HPDE6-E6E7 (cell line): ENCODE data around the gene CSMD2.

Source experiments
- DNase-seq: peaks from one replicate; pipeline ENCODE4 v3.0.0; 2011; ENCODE audit warnings: missing footprints; ENCODE audit errors: extremely low spot score

CSMD2 gene

DNA sequence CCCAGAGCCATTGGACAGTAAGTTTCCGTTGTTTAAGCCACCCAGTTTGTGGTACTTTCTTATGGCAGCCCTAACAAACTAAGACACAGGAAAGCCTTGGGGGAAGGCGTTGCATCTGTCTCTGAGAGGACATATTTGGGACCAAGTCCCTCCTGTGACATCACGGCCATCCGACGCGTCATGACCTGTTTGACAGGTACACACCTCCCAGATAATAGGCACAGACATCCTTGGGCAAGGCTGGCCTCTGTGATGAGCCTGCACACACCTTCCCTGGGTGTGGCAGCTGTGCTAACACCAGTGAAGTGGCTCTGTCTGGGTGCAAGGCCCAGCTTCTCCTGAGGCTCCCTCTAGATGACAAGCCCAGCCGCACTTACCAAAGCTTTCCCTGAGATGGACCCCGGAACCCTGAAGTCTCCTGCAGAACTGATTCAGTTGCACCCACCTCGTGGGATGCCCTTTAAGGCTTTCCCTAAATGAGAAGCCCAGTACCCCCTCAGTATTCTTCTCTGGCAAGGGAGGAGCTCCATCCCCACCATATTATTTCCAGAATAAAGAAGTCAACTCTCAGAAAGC lies 556.1 kb downstream of the CSMD2 start:
- DNase-seq = no peak

DNA sequence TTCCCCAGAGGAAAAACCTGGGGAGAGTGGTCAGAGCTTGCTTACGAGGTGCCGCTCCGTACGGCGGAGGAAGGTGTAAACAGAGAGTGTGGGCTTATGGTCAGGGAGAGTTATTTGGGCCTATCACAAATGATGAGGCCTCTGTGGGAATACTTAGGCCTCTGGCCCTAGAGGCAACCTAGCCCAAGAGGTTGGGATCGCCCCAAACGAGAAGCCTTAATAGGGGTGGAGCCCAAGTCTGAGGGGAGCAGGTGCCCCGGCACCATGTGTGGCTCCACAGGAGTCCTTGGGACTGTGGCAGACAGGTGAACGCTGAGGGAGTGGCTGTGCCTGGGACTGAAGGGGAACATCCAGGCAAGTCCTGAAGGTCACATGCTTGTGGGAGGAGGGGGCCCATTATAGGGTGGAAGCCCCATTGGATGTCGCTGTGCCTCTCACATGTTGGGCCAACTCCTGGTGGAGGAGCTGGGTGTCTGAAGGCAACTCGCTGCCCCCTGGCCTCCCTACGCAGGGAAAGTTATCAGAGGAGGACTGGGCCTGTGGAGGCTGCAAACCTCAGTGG lies 557.5 kb downstream of the CSMD2 start:
- DNase-seq = no peak

DNA sequence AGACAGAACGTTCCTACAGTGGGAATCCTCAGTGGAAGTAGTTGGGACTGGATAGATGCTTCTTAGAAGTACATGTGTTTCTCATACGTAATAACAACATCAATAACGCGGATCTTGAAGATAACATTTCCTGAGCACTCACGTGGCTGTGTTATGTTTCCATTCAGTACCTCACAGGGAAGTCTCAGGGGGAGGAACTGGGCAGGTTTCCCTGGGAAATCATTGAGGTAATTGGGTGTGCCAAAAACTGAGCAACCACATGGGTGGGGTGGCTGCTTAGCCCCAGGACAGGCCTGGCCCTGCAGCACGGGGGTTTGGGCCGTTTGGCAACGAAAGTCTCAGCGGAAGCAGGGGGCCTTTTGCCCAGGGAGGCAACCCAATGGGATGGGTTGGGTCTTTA lies 558.8 kb downstream of the CSMD2 start:
- DNase-seq = no peak

DNA sequence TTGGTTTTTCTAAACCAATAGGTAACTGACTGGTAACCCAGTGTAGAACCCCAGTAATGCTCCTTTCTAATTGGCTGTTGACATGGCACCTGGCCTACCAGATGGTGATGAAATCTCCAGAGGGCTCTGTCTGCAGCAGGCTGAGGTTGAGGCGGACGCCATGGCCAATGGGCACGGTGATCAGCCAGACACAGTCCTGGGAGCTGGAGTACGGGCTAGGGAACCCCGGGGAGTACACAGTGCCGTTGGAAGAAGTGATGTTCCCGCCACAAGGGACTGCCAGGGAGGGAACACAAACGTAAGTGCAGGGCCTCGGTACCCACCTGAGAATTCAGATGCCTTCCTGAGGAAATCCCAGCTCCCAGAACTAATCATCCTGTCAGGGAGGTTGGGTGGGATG lies 562.8 kb downstream of the CSMD2 start:
- no peak for DNase-seq

DNA sequence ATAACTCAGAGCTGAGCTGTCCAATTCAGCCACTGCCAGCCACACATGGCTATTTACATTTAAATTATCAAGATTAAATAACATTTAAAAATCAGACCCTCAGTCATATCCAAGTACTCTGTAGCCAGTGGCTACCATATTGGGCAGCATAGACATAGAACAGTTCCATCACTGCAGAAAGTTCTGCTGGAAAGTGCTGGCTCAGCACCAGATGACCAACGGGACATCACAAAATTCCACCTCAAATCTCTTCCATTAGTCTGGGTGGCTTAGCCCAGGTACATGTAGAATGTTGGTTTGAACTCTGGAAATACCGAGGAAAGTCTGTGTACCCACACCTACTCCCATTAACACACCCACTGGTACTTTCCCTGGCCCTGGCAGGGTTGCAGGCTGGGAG lies 563.3 kb downstream of the CSMD2 start:
- DNase-seq = no peak

DNA sequence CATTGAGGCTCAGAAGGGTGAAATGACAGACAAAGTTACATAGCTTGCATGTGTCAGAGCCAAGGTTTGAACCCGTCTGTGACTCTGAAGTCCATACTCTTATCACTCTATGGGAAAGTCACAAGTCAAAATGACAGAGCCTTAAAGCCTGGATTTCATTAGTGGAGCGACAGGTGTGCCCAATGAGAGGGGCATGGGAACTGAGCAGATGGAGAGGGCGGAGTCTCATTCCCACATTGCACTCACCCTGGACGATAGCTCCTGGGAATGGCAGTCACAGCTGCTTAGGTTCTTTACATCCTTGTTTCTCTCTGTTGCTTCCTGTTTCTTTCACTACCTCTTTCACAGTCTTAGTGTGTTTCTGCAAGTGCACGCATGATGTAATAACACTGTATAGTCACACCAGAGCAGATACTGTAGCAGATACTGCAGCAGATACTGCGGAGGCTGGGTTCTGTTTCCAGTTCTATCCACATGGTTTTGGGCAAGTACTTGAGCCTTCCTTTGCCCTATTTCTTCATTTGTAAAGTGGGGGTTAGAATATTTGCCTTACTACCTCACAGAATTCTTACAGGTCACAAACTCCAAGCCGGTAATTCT lies 565.4 kb downstream of the CSMD2 start:
- no peak for DNase-seq

DNA sequence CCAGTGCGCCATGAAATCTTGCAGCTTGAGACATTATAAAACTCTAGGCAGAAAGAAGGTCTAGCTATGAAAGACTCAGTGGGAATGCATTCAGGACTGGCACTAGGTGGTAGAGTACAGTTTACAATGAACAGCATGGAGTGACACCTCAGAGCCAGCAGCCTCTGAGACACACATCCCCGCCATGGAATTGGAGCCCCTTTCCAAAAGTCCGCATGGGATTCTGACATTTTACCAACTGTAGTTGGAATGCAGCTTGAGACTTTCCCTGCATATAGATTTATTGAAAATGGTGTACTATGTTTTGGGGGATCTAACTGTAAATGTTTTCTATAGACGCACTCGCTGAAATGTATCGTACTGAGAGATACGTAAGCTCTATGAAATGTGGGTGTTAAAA lies 576.3 kb downstream of the CSMD2 start:
- no peak for DNase-seq

DNA sequence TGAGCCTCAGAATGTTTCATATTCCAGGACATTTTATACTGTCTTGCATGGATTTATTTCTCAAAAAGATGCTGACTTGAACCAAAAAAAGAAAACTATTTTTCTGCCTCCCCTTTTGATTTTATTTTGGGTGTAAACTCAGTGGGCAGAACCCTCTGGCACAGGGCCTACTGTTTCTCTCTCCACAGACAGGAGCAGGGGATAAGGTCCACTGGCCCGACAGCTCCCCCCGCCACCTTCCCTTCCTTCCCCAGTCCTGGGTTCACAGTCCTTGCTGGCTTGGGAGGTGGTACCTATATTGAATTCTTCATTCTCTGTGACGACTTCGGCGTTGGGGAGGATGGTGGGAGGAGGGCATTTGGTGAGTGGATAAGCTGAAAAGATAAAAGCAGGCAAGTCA lies 578.2 kb downstream of the CSMD2 start:
- no peak for DNase-seq

DNA sequence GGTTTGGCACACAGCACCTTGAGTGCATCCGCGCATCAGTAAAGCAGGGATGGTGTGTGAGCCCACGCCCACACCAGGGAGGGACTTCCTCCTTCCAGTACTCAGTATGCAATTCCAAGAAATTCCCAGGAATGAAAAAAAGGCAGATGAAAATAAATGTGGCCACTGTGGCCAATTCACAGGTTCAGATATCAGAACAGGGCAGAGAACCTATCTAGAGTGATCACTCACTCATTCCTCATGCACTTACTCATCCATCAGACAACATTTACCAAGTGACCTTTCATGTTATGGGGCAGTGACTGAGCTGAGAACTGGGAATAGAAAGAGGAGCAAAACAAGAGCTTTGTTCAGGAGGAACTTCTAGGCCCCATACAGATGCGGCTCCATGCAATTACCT lies 578.9 kb downstream of the CSMD2 start:
- DNase-seq = no peak

DNA sequence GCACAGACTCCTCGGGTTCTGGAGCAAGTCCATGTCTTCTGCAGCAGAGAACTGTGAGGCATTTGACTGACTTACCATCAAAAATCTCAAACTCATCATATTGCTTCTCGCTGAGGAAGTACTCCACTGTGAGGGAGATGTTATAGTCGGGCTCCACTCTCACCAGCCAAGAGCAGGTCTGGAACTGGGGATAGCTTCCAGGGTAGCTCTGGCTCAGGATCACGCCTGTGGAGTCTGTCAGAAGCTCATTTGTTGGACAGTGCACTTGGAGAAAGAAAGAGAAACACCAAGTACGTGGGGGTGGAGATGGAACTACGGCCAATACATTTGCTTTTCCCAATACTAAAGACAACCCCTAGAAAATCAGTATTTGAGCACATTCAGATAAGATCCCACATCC lies 581.5 kb downstream of the CSMD2 start:
- DNase-seq = no peak

DNA sequence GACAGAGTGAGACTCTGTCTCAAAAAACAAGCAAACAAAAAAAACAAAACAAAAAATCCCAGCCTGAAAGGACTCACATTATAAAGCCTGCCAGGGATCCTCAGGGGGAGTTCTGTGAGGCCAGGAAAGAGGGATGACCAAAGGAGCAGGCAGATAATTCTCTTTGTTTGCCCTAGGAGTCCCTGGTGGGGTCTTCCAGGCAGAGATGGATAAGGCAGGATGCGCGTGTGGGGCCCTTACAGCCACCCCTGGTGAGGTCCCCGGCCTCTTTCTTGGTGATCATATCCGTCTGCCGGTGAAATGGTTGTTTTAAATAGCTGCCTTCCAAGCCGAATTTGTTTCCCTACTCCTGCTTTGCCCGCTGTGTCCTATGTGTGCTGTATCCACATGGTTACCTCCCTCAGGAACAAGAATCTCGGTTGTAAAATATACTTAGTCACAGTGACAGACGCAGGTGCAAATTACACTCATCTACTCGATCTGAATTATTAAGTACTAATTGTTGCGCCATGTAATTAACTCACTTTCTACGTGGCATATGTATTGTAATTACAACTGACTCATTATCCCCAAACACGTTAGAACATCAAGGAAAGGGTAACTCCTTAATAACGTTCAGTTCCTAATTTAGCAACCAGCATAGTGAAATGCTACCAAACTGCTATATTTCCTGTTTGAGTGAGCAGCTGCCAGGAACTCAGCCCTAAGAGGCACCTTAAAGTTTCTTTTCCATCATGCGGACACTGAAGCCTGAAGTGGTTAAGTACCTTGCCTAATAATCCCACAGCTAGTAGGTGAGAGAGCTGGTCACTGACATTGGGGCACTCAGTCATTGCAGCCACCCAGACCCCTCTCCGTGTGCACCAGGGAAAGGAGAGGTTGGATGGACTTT lies 586.2 kb downstream of the CSMD2 start:
- no peak for DNase-seq

DNA sequence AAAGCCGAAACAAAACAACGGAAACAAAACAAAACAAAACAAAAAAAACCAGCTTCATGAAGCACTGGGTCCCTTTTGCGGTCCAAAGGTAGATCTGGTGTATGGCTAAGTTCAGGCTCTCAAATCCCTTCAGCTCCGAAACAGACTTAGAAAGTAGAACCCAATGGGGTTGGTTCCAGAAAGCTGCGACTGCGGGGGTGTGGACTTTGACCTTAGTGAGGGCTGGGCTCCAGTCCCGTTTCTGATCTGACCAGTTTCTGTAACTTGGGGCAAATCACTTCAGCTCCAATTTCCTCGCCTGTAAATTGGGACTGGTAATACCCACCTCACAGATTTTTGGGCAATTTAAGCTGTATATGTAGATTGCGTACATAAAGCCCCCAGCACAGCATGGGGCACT lies 587.4 kb downstream of the CSMD2 start:
- no peak for DNase-seq

DNA sequence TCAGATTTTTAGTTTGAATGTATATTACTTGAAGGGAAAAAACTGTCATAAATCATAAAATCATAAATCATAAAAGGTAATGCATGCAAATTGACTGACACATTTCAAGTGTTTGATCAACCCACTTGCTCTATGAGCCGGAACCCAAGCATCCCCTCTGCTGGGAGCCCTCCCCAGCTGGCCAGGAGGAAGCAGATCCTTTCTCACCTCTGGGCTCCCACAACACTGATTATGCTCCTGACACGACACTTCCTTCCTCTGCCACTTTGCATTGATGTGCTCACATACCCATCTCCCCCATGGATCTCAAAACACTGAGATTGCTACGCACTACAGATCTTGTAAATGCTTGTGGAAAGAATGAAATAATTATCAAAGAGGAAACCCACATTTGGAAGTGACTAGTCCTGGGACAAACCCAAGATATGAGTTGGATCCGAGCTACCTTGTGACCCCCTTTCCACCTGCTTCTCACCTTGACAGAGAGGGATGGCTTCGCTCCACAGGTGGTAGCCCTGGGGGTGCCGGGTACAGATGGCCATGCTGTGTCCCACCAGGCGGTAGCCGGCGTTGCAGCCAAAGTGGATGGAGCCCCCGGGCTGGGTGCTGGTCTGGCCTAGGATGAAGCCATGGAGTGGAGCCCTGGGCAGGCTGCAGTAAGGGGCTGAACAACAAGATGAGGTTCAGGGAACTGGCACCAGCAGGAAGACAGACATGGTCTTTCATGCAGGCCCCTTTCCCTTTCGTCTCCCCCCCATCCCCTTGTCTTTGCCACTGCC lies 588.0 kb downstream of the CSMD2 start:
- DNase-seq = no peak

DNA sequence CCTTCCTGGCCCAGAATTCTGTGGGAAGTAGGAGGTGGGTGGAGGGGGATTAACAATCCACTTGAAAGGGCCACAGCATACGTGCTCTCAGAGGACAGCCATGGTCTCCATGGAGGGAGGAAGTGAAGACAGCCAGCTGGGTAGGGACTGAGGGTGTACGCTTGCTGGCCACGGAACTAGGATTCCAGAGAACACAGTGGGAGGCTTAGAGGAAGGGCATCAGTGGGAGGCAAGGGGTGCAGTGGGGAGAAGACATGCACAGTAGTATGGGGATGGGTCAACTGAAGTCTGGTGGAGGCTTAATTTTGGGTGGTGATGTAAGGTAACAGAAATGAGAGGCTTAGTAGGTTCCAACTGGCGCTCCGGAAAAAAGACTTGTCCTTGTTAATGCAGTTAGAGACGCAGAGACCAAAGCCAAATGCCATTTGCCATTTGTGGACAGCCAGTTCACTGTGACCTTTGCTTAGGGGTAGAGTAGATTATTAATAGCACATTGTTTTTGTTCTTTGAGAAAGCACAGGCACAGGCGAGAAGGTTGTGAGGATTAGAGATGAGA lies 589.6 kb downstream of the CSMD2 start:
- no peak for DNase-seq

DNA sequence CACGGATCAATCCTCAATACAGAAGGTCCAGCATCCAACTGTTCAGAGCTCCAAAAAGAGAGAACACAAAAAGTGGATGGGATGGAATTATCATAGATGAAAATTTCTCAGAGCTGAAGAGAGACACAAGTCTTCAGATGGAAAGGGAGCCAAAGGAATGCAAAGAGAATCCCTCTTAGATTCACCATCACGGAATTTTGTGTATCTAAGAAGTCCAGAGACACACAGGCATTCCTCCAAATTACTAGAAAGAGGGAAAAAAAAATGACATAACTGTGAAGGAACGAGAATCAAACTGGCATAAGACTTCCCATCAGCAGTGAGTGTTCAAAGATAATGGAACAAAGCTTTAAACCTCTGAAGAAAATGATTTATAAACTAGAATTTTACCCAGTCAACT lies 591.4 kb downstream of the CSMD2 start:
- no peak for DNase-seq

DNA sequence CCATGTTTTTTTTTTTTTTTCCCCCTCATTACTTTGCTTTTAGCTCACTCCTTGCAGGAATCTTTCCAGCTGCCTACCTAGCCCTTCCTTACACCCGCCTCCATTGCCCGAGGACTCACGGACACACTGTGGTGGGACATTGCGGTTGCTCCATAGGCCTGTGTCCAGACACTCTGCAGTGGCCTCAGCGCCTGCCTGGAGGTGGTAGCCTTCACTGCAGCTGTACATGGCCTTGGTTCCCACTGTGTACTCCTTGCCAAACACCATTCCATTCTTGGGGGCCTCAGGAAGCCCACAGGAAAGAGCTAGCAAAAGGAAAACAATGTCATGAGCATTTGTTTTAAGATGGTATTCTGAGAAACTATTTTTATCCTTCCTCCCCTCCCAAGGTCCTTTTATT lies 592.6 kb downstream of the CSMD2 start:
- no peak for DNase-seq

DNA sequence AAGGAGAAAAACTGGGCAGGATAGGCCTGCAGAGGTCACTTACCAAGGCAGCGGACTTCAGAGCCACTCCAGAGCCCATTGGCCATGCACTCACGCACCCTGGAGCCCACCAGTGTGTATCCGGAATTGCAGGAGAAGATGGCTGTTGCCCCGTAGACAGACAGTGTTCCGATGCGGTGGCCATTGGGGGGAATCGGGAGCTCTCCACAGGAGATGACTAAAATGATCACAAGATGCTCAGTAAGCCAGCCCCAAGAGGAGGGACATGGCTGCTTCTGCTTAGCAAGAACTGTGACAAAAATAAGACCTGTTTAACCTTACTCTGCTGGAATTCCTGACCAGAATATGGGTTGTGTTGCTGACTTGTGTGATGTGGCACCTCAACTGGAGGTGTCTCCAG lies 595.7 kb downstream of the CSMD2 start:
- DNase-seq = no peak

DNA sequence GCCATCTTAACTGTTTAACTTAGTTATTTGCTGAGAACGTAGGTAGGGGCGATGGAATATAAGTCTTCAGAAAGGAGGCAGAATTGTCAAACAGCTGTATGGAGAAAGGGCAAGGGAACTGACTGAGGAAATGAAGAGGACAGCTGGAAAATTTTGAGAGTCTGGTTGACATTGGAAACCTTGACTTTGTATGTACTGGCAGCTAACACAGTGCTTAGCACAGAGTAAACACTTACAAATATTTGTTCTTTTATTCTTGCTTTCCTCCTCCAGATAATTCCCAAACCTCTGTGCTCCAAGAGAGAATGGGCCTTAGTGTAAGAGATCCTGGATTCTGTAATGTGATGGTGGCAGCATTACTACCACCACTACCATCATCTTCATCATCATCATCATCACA lies 601.3 kb downstream of the CSMD2 start:
- no peak for DNase-seq

DNA sequence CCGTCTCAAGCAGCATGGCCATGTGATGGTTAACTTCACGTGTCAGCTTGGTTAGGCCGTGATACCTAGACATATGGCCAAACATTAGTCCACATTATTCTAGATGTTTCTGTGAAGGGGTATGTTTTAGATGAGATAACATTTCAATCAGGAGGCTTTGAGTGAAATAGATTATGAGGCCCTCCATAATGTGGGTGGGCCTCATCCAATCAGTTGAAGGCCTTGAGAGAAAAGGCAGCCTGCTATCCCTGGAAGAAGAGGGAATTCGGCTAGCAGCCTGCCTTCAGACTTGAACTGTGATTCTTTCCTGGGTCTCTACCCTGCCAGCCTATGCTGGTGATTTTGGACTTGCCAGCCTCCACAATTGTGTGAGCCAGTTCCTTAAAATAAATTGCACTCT lies 602.5 kb downstream of the CSMD2 start:
- DNase-seq = no peak

DNA sequence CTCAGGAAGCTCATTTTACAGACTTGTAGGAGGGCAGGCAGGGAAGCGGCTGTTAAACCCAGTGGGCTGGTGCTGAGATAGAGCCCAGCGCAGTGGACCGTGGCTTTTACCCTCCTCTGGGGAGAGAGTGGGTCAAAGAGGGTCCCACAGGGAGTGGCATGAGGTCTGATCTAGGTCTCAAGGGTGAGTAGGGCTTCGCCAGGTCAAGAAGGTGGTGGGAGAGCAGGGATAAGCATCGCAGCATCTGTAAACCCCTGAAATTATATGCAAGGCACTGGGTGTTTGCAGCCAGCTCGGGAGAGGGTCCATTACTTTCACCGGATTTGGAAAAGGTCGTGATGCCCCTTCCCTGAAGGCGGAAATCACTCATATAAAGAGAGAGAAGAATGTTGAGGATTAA lies 603.5 kb downstream of the CSMD2 start:
- no peak for DNase-seq

DNA sequence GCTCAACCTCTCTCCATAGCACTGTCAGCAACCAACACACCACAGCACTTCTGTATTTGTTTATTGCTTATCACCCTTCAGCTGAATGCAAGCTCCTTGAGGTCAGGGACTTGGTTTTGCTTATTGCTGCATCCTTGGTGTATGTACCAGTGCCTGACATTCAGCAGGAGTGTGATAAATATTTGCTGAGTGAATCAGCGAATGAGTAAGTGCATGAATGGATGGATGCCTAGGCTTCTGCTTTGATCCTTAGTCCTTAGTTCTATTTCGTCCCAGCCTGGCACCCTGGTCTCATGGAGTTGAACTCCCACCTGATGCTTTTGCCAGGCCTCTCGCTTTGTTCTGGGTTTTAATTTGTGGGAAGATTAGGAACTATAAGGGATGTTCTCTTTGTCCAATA lies 604.4 kb downstream of the CSMD2 start:
- no peak for DNase-seq

DNA sequence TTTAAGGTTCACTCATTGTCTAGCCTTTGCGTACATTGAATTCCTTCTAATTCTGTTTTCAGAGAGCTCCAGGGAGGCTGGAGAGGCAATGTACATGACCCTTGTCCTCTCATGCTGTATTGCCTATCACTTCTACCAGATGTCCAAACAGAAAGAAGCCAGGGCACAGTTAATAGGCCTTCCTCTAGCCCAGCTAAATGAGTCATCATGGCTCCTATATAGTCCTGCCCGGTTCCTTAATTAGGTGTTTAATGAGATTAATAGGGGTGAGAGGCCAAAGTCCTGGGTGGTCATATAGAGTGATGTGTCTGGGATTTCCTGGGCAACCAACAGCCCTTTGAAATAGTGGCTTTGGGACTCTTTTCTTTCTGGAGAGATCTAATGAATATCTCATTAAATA lies 616.3 kb downstream of the CSMD2 start:
- DNase-seq = no peak
